Measurements from ENCODE around the gene ZNF879.

- no peak for TF ChIP-seq CTCF (IDR thresholded peaks at IDR 0.05; ENCODE audit: low read depth, low read length)
- no peak for TF ChIP-seq POLR2A (IDR thresholded peaks at IDR 0.05; ENCODE audit: extremely low read depth, insufficient read length)
- no peak for TF ChIP-seq MAX (IDR thresholded peaks at IDR 0.05; ENCODE audit: low read depth, low read length)
Measured at GRCh38 chr5:178997191-178997590, 26.4 kb upstream of the ZNF879 start.

Data from NB4 (cell line).